ENCODE results near the gene C2orf42.

DNA sequence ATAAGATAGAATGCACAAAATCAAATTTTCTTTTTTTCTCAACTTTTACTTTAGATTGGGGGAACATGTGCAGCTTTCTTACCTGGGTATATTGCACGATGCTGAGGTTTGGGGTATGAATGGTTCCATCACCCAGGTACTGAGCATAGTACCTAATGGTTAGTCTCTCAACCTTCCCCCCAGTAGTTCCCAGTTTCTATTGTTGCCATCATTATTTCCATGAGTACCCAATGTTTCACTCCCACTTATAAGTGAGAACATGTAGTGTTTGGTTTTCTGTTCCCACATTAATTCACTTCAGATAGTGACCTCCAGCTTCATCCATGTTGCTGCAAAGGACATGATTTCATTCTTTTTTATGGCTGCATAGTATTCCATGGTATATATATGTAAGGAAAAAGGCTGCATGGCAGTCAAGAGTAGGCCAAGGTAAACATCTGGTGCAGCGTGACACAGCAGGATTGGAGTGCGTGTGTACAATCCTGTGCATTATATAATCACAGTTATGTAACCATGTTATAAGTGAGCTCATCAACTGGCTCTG, 10.5 kb upstream of the C2orf42 start:
- TF ChIP-seq CTCF (IDR thresholded peaks at IDR 0.05) (no peak), POLR2A (IDR thresholded peaks at IDR 0.05) (no peak)
